GM18505 (cell line): ENCODE results near the gene NADSYN1.

Experiments used
- ATAC-seq: cut with Tn5 transposase; IDR thresholded peaks from one replicate; pipeline ENCODE4 v1.9.1; 2021; ENCODE audit not compliant: unreplicated experiment
- POLR2A ChIP-seq: IDR thresholded peaks from 4 replicates; pipeline ENCODE4 v1.6.1; 2011; ENCODE audit warnings: borderline replicate concordance; ENCODE audit not compliant: insufficient read depth, insufficient read length; ENCODE audit errors: extremely low read depth

Gene NADSYN1

DNA sequence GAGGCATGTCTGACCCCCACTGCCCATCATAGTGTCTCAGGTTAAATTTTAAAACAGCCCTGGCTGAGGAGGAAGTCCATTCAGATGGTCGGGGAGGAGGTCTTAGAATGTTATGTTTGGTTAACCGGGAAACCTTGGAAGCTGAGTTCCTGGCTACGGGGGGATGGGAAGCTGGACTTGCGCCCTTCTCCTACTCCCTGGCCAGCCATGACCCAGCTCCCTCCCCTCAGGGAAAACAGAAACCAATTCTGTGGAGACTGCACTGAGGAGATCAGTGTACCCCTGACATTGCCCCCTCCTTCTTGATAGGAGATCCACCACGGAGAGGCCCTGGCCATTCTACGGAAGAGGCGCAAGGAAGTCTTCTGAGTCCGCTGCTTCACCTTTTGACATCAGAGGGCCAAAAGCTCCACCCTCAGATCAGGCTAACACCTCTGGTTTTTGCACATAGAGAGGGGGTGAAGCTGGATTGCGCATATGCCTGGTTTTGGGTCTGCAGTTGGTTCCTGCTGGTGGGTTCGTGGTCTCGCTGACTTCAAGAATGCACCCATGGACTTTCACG is 92.5 kb downstream of the NADSYN1 start:
- no peak for ATAC-seq
- TF ChIP-seq POLR2A: no peak

DNA sequence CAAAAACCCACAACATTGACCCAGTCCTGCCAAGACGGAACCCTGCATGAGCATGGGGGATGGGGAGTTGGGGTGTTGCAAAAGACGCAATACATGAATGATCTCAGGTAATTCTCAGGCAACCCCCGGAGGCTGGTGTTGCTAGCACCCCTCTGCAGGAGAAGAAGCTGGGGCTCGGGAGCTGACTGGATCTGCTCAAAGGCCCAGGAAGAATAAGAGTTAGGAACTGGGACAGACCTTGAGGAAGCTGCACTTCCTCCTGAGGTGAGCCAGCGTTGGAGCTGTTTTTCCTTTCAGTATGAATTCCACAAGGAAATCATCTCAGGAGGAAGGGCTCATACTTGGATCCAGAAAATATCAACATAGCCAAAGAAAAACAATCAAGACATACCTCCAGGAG is 95.1 kb downstream of the NADSYN1 start, which contains the start of gene KRTAP5-9:
TSS of gene KRTAP5-9 (plus strand) at position 301 of the 400 bp plus-strand sequence. CDS start 238 bp downstream, outside the sequence.
- ATAC-seq: no peak
- TF ChIP-seq POLR2A: no peak

DNA sequence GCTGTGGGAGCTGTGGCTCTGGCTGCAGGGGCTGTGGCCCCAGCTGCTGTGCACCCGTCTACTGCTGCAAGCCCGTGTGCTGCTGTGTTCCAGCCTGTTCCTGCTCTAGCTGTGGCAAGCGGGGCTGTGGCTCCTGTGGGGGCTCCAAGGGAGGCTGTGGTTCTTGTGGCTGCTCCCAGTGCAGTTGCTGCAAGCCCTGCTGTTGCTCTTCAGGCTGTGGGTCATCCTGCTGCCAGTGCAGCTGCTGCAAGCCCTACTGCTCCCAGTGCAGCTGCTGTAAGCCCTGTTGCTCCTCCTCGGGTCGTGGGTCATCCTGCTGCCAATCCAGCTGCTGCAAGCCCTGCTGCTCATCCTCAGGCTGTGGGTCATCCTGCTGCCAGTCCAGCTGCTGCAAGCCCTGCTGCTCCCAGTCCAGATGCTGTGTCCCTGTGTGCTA is 95.7 kb downstream of the NADSYN1 start:
- no peak for ATAC-seq
- no peak for TF ChIP-seq POLR2A
